ENCODE measurements around the gene GNG8. TPM values are rescaled to one million over a fixed set of nuclear protein-coding genes. Genes with fewer than 3 reads are reported as not detected.

Gene GNG8
- not detected for total RNA-seq
- long read RNA-seq, result 0 reads

- no peak for DNase-seq (ENCODE audit: low spot score)
Observed at GRCh38 chr19:46635920-46636761, at the start of gene GNG8. TSS of gene GNG8 (minus strand) at chr19:46636202. CDS start at chr19:46634682, 1,520 bp downstream.

GRCh38 chr19:46685189-46685588 is 49.2 kb upstream of the GNG8 start:
- DNase-seq (ENCODE audit: low spot score), result no peak

GRCh38 chr19:46678110-46678732 is 42.2 kb upstream of the GNG8 start:
- no peak for DNase-seq (ENCODE audit: low spot score)

- no peak for DNase-seq (ENCODE audit: low spot score)
Observed at GRCh38 chr19:46674416-46675178, 38.6 kb upstream of the GNG8 start.

GRCh38 chr19:46670813-46671212 is 34.8 kb upstream of the GNG8 start:
- no peak for DNase-seq (ENCODE audit: low spot score)

- DNase-seq (ENCODE audit: low spot score), result no peak
Observed at GRCh38 chr19:46668662-46669061, 32.7 kb upstream of the GNG8 start.

- DNase-seq (ENCODE audit: low spot score), result no peak
Observed at GRCh38 chr19:46665072-46665471, 29.1 kb upstream of the GNG8 start.

- DNase-seq (ENCODE audit: low spot score), result no peak
Observed at GRCh38 chr19:46661735-46662592, 26.0 kb upstream of the GNG8 start.

- DNase-seq (ENCODE audit: low spot score), result peak; percentile 100
Observed at GRCh38 chr19:46661020-46661731, 25.2 kb upstream of the GNG8 start, which contains the start of gene DACT3. TSS of gene DACT3 (minus strand) at chr19:46661182. CDS start at chr19:46661064, 118 bp downstream.

- DNase-seq (ENCODE audit: low spot score), result no peak
Observed at GRCh38 chr19:46660551-46661019, 24.6 kb upstream of the GNG8 start.

- no peak for DNase-seq (ENCODE audit: low spot score)
Observed at GRCh38 chr19:46660008-46660517, 24.1 kb upstream of the GNG8 start.

- DNase-seq (ENCODE audit: low spot score), result no peak
Observed at GRCh38 chr19:46659151-46660007, 23.4 kb upstream of the GNG8 start.

- no peak for DNase-seq (ENCODE audit: low spot score)
Observed at GRCh38 chr19:46656541-46656940, 20.5 kb upstream of the GNG8 start.

GRCh38 chr19:46654621-46655152 is 18.7 kb upstream of the GNG8 start:
- DNase-seq (ENCODE audit: low spot score), result no peak

GRCh38 chr19:46650445-46650844 is 14.4 kb upstream of the GNG8 start:
- no peak for DNase-seq (ENCODE audit: low spot score)

- DNase-seq (ENCODE audit: low spot score), result no peak
Observed at GRCh38 chr19:46648961-46649960, 13.3 kb upstream of the GNG8 start.
